HEK293 (cell line): Measurements from ENCODE around the gene THBD.

Experiments used
- CTCF ChIP-seq: fragments of 450-650 bp; formaldehyde crosslinking; IDR thresholded peaks from 2 replicates; pipeline ENCODE4 v1.5.1; 2016; ENCODE audit warnings: missing biosample characterization, missing genetic modification characterization
- ZBTB49 ChIP-seq: fragments of 450-650 bp; formaldehyde crosslinking; IDR thresholded peaks from 2 replicates; pipeline ENCODE4 v1.5.1; 2016; ENCODE audit warnings: missing biosample characterization, missing genetic modification characterization, low read depth

GRCh38 chr20:23019403-23019802 is 30.1 kb downstream of the THBD start:
- no peak for TF ChIP-seq CTCF (tag by site-specific recombination)
- no peak for TF ChIP-seq ZBTB49
